ENCODE results near the gene RASAL2. TPM values are rescaled to one million over a fixed set of nuclear protein-coding genes. Genes with fewer than 3 reads are reported as not detected.
A peak's percentile ranks its signal among the peaks of the same experiment; 100 is the strongest.

The RASAL2 gene
- total and polyA plus RNA-seq, 5 donors, result 6.9 to 34.3 (median 28.4) TPM

DNA sequence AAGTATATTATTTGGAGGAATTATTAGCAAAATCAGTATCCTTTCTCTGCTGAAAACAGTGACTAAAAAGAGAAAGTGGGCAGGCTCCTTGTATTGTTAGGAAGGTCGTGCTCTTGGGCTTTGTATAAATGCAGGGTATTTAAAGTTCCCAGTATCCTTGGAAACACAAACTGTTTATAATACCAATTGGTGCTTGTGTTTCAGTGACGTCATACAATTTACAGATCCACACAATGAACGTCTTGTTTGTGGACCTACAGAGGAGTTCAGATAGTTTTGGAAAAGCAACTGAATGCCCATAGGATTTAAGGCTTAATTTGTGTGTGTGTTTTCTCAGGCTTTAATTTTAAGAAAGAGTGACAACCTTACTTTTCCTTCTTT is 168.2 kb downstream of the RASAL2 start:
- peak in 1 of 2 donors; percentile 35 for ATAC-seq
- no peaks in the 10 kb centered on the region for H3K9me3 ChIP-seq (ENCODE audit: control insufficient read depth, low read length)
- no peaks in the 10 kb centered on the region for H3K27me3 ChIP-seq (ENCODE audit: control insufficient read depth, insufficient read depth)
- H3K4me1 ChIP-seq (ENCODE audit: control insufficient read depth, insufficient read depth, low read length), result peaks cover 3% of the 10 kb centered on the region
- DNase-seq, result no peak
- WGBS, result 33% methylated on average over 3 of the region's 3 CpGs
- H3K4me3 ChIP-seq (ENCODE audit: low read length), result no peak overlapping the region
- H3K27ac ChIP-seq (ENCODE audit: low read length), result no peak overlapping the region
- intact Hi-C loops (cut with DNase I), result loop anchor here in 2 of 4 donors (10.0 kb wide), 1 partner anchor 167 kb away; the partner anchor contains the start of gene RASAL2 (in 2 of the 2)

DNA sequence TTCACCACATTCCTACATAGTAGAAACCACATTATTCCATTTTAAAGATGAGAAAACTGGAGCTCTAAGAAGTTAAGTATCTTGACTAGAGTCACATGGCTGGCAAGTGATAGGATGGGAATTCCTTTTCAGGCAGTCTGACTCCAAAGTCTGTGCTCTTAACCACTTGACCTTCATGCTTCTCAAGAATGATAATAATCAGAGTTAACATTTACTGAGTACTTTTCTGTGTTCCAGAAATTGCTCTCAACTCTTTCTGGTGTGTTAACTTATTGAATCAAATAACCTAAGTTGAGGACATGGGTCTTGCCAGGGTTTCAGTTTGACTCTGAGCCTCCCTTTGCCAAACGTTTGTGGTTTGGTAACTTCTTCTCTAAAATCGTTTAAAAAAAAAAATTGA is 169.4 kb downstream of the RASAL2 start:
- H3K27ac ChIP-seq (ENCODE audit: low read length), result no peak overlapping the region
- no peak for DNase-seq
- peaks cover 5% of the 10 kb centered on the region for H3K4me1 ChIP-seq (ENCODE audit: control insufficient read depth, insufficient read depth, low read length)
- ATAC-seq, result peak in 1 of 2 donors; percentile 28
- H3K9me3 ChIP-seq (ENCODE audit: control insufficient read depth, low read length), result no peaks in the 10 kb centered on the region
- no peak overlapping the region for H3K4me3 ChIP-seq (ENCODE audit: low read length)
- intact Hi-C loops (cut with DNase I), result loop anchor here in 2 of 4 donors (10.0 kb wide), 1 partner anchor 169 kb away; the partner anchor contains the start of gene RASAL2 (in 2 of the 2)
- 31% methylated on average over 2 of the region's 2 CpGs for WGBS
- H3K27me3 ChIP-seq (ENCODE audit: control insufficient read depth, insufficient read depth), result no peaks in the 10 kb centered on the region

- Histone ChIP-seq H3K4me1 (ENCODE audit: control insufficient read depth, insufficient read depth, low read length) (peaks cover 7% of the 10 kb centered on the region), H3K4me3 (ENCODE audit: low read length) (no peak overlapping the region), H3K27me3 (ENCODE audit: control insufficient read depth, insufficient read depth) (no peaks in the 10 kb centered on the region), H3K27ac (ENCODE audit: low read length) (no peak overlapping the region), H3K9me3 (ENCODE audit: control insufficient read depth, low read length) (no peaks in the 10 kb centered on the region)
- ATAC-seq, result no peak
- WGBS, result 93% methylated on average over 3 of the region's 3 CpGs
- DNase-seq, result no peak
- intact Hi-C loops (cut with DNase I), result loop anchor here in 2 of 4 donors (10.0 kb wide), 1 partner anchor 171 kb away; the partner anchor contains the start of gene RASAL2 (in 2 of the 2)
Measured at GRCh38 chr1:178266113-178266512, 172.2 kb downstream of the RASAL2 start.

DNA sequence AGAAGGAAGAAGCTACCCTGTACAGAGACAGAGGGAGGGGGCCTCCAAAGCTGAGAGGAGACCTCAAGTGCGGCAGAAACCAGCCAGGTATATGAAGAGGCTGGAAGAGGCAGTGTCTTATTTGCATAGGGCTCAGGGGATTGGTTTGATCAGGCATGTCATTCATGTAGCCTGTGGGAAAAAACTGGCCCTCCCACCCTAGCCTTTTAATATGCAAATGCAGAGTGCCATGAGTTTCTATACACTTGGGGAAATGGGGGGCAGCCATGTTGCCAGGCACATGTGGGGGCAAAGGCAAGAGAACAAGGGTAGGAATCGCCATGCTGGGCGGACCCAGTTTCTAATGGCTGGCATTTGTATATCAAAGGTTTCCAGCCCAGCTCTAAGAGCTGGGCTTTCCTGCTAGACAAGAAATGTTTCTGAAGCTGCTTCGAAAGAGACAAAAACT is 172.7 kb downstream of the RASAL2 start:
- H3K4me3 ChIP-seq (ENCODE audit: low read length), result no peak overlapping the region
- no peaks in the 10 kb centered on the region for H3K9me3 ChIP-seq (ENCODE audit: control insufficient read depth, low read length)
- no peak overlapping the region for H3K27ac ChIP-seq (ENCODE audit: low read length)
- H3K27me3 ChIP-seq (ENCODE audit: control insufficient read depth, insufficient read depth), result no peaks in the 10 kb centered on the region
- DNase-seq (no peak), ATAC-seq (no peak)
- intact Hi-C loops (cut with DNase I), result loop anchor here in 2 of 4 donors (10.0 kb wide), 1 partner anchor 172 kb away; the partner anchor contains the start of gene RASAL2 (in 2 of the 2)
- WGBS, result 92% methylated on average over 4 of the region's 4 CpGs
- peaks cover 5% of the 10 kb centered on the region for H3K4me1 ChIP-seq (ENCODE audit: control insufficient read depth, insufficient read depth, low read length)

GRCh38 chr1:178267646-178268094 is 173.8 kb downstream of the RASAL2 start:
- intact Hi-C loops (cut with DNase I), result loop anchor here in 2 of 4 donors (10.0 kb wide), 1 partner anchor 173 kb away; the partner anchor contains the start of gene RASAL2 (in 2 of the 2)
- no peak overlapping the region for H3K4me3 ChIP-seq (ENCODE audit: low read length)
- DNase-seq, result no peak
- H3K9me3 ChIP-seq (ENCODE audit: control insufficient read depth, low read length), result no peaks in the 10 kb centered on the region
- H3K4me1 ChIP-seq (ENCODE audit: control insufficient read depth, insufficient read depth, low read length), result peaks cover 7% of the 10 kb centered on the region
- H3K27ac ChIP-seq (ENCODE audit: low read length), result no peak overlapping the region
- no peaks in the 10 kb centered on the region for H3K27me3 ChIP-seq (ENCODE audit: control insufficient read depth, insufficient read depth)
- 65% methylated on average over 3 of the region's 3 CpGs for WGBS
- peak in 1 of 2 donors; percentile 50 for ATAC-seq

DNA sequence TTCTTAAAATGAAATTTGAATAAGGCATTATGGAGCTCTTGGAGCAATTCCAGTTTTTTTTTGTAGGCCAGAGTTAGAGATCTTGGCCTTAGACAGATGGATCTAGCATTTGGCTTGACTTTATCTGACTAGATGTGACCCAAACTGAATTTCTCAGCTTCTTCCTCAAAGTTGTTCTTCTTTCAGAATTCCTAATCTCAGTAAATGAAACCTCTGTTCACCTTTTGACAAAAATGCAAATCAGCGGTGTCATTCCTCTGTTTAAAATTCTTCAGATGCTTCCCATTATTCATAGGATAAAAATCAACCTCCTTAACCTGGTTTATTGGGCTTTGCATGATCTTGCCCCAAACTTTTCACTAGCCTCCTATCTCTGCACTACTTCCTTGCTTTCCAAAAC is 177.6 kb downstream of the RASAL2 start:
- Histone ChIP-seq H3K4me1 (ENCODE audit: control insufficient read depth, insufficient read depth, low read length) (peaks cover 9% of the 10 kb centered on the region), H3K9me3 (ENCODE audit: control insufficient read depth, low read length) (no peaks in the 10 kb centered on the region), H3K27ac (ENCODE audit: low read length) (no peak overlapping the region), H3K27me3 (ENCODE audit: control insufficient read depth, insufficient read depth) (no peaks in the 10 kb centered on the region), H3K4me3 (ENCODE audit: low read length) (no peak overlapping the region)
- 94% methylated on average over 1 of the region's 1 CpG for WGBS
- no peak for DNase-seq
- no peak for ATAC-seq
- intact Hi-C loops (cut with DNase I), result no loop called here

GRCh38 chr1:178273707-178274410 is 180.0 kb downstream of the RASAL2 start:
- Histone ChIP-seq H3K4me1 (ENCODE audit: control insufficient read depth, insufficient read depth, low read length) (peaks cover 5% of the 10 kb centered on the region), H3K9me3 (ENCODE audit: control insufficient read depth, low read length) (no peaks in the 10 kb centered on the region), H3K4me3 (ENCODE audit: low read length) (no peak overlapping the region), H3K27me3 (ENCODE audit: control insufficient read depth, insufficient read depth) (no peaks in the 10 kb centered on the region), H3K27ac (ENCODE audit: low read length) (no peak overlapping the region)
- 73% methylated on average over 6 of the region's 6 CpGs for WGBS
- ATAC-seq (no peak), DNase-seq (no peak)
- intact Hi-C loops (cut with DNase I), result no loop called here

GRCh38 chr1:178275049-178275448 is 181.1 kb downstream of the RASAL2 start:
- Histone ChIP-seq H3K27me3 (ENCODE audit: control insufficient read depth, insufficient read depth) (no peaks in the 10 kb centered on the region), H3K4me3 (ENCODE audit: low read length) (no peak overlapping the region), H3K9me3 (ENCODE audit: control insufficient read depth, low read length) (no peaks in the 10 kb centered on the region), H3K27ac (ENCODE audit: low read length) (no peak overlapping the region), H3K4me1 (ENCODE audit: control insufficient read depth, insufficient read depth, low read length) (peaks cover 5% of the 10 kb centered on the region)
- no peak for DNase-seq
- intact Hi-C loops (cut with DNase I), result no loop called here
- WGBS, result 88% methylated on average over 2 of the region's 2 CpGs
- ATAC-seq, result no peak

DNA sequence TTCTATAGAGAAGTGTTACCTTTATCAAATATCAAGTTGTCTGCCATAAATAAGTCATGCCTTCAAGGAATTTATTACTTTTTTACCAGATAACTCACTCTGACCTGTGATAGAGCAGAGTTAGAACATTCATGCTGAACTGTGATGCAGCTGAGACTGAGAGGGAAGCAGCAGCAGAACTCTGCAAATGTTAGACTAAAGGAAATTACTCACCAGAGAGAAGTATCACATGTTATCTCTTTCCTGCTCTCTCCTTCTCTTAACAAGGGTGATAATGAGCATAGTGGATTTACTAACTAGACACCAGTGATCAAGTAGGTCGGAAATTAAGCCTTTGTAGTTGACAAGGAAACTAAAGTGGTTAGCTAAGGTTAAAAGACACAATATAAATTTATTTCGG is 181.6 kb downstream of the RASAL2 start:
- peaks cover 5% of the 10 kb centered on the region for H3K4me1 ChIP-seq (ENCODE audit: control insufficient read depth, insufficient read depth, low read length)
- no peaks in the 10 kb centered on the region for H3K27me3 ChIP-seq (ENCODE audit: control insufficient read depth, insufficient read depth)
- no peak for DNase-seq
- no peak overlapping the region for H3K4me3 ChIP-seq (ENCODE audit: low read length)
- H3K27ac ChIP-seq (ENCODE audit: low read length), result no peak overlapping the region
- WGBS, result 84% methylated on average over 2 of the region's 2 CpGs
- intact Hi-C loops (cut with DNase I), result no loop called here
- no peaks in the 10 kb centered on the region for H3K9me3 ChIP-seq (ENCODE audit: control insufficient read depth, low read length)
- ATAC-seq, result no peak

DNA sequence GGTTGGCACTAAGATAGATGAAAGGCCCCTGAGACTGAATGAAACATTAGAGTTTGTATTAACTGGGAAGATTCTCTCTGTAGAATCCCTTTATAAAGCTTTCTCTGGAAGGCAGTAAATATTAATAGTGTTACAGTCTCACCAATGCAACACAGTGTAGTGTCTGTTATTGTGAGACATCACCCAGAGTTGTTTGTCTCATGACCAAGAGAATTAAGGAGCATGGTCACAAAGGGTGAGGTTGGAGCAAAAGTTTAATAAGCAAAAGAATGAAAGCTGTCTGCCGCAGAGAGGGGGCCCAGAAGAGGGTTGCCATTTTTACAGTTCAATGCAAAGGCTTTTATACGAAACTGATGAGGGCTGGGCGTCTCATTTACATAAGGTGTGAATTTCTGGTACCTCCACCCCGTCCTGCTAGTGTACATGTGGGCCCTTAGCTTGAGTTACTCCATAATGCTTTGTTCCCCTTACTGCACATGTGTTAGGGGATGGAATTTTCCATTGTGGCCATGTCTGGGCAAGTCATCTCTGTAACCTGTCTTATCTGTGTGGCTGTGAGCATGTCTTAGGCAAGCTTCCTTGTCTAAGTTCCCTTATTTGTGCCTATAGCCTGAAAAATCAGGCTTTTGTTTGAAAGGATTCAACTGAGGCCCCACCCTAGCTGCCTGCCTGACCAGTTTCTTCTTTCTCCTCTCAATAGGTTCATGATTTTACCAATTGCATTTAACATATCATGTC is 184.1 kb downstream of the RASAL2 start:
- Histone ChIP-seq H3K27ac (ENCODE audit: low read length) (no peak overlapping the region), H3K9me3 (ENCODE audit: control insufficient read depth, low read length) (no peaks in the 10 kb centered on the region), H3K4me3 (ENCODE audit: low read length) (no peak overlapping the region), H3K4me1 (ENCODE audit: control insufficient read depth, insufficient read depth, low read length) (peaks cover 3% of the 10 kb centered on the region), H3K27me3 (ENCODE audit: control insufficient read depth, insufficient read depth) (no peaks in the 10 kb centered on the region)
- 94% methylated on average over 4 of the region's 4 CpGs for WGBS
- intact Hi-C loops (cut with DNase I), result no loop called here
- DNase-seq (no peak), ATAC-seq (no peak)

Measured in right cardiac atrium (tissue), 5 donors.